Endodermal cell (in vitro differentiated cells): ENCODE data around the gene SLC35G3. TPM values are rescaled to one million over a fixed set of nuclear protein-coding genes. Genes with fewer than 3 reads are reported as not detected.

Experiments used
- DNase-seq: peaks from one replicate; pipeline ENCODE4 v3.0.0-alpha.2; 2017
- H3K27ac ChIP-seq: 2 replicates; pipeline ENCODE4 v1.5.1; 2013; ENCODE audit warnings: mild to moderate bottlenecking, low read depth, low read length, moderate library complexity
- H3K27me3 ChIP-seq: 2 replicates; pipeline ENCODE4 v1.6.1; 2013; ENCODE audit warnings: mild to moderate bottlenecking, low read length, moderate library complexity; ENCODE audit not compliant: insufficient read depth, control insufficient read depth, poor library complexity, severe bottlenecking
- H3K36me3 ChIP-seq: 2 replicates; pipeline ENCODE4 v1.7.0; 2013; ENCODE audit warnings: mild to moderate bottlenecking, low read length, moderate library complexity; ENCODE audit not compliant: control insufficient read depth, insufficient read depth
- H3K4me1 ChIP-seq: one replicate; pipeline ENCODE4 v1.7.0; 2013; ENCODE audit warnings: low read length; ENCODE audit not compliant: control insufficient read depth, insufficient read depth
- H3K4me3 ChIP-seq: 2 replicates; pipeline ENCODE4 v1.5.1; 2013; ENCODE audit warnings: mild to moderate bottlenecking, low read length, moderate library complexity
- H3K9ac ChIP-seq: 2 replicates; pipeline ENCODE4 v1.6.1; 2013; ENCODE audit warnings: mild to moderate bottlenecking, low read length, moderate library complexity; ENCODE audit not compliant: poor library complexity, severe bottlenecking; ENCODE audit errors: extremely low read depth
- H3K9me3 ChIP-seq: 2 replicates; pipeline ENCODE4 v1.6.1; 2013; ENCODE audit warnings: mild to moderate bottlenecking, low read length, moderate library complexity; ENCODE audit not compliant: control insufficient read depth
- H3K27ac Mint-ChIP-seq: 2 replicates; pipeline ENCODE4 v1.8.0; 2020; ENCODE audit warnings: mixed read lengths
- H3K27me3 Mint-ChIP-seq: 2 replicates; pipeline ENCODE4 v1.8.0; 2021; ENCODE audit warnings: mild to moderate bottlenecking, mixed read lengths; ENCODE audit not compliant: insufficient read depth
- H3K36me3 Mint-ChIP-seq: 2 replicates; pipeline ENCODE4 v1.8.0; 2020; ENCODE audit warnings: low read depth, mixed read lengths
- H3K4me1 Mint-ChIP-seq: 2 replicates; pipeline ENCODE4 v1.8.0; 2020; ENCODE audit warnings: mixed read lengths
- H3K4me3 Mint-ChIP-seq: 2 replicates; pipeline ENCODE4 v1.8.0; 2020; ENCODE audit warnings: mild to moderate bottlenecking, moderate library complexity, mixed read lengths
- H3K9me3 Mint-ChIP-seq: 2 replicates; pipeline ENCODE4 v1.8.0; 2020; ENCODE audit warnings: mild to moderate bottlenecking, mixed read lengths
- CTCF ChIP-seq: fragments of 200-600 bp; sonication (generic); conservative IDR thresholded peaks from 2 replicates; pipeline ENCODE4 v1.5.0; 2021; ENCODE audit warnings: antibody characterized with exemption, mild to moderate bottlenecking
- WGBS, 2 experiments: methylation state at CpG; one replicate each; pipeline versions ENCODE4 v1.1.5 to v1.1.7; 2013; ENCODE audit warnings: missing lambda C conversion rate in 2 of 2, mixed read lengths in 1 of 2; ENCODE audit not compliant: insufficient coverage in 1 of 2, insufficient read length in 1 of 2; 5-methylcytosine and 5-hydroxymethylcytosine counted together
- total RNA-seq, 2 donors: library from RNA; stranded (reverse); fragmentation: NEBNext Ultra II Directional in 1 of 2; extraction: Animal tissue kit (Norgen Biotek cat#: 25700) in 1 of 2; gene quantifications; 2 replicates in 1 of 2; 3 replicates in 1 of 2; pipeline ENCODE4 v1.2.1, GENCODE V29; 2021

The SLC35G3 gene
- total RNA-seq, 2 donors from 2014 or later, result not detected

GRCh38 chr17:35146214-35146833 lies 47.9 kb downstream of the SLC35G3 start:
- TF ChIP-seq CTCF, result no peak
- Mint-ChIP-seq H3K4me1 (no peaks in the 10 kb centered on the region), H3K4me3 (no peak overlapping the region), H3K27me3 (no peaks in the 10 kb centered on the region), H3K27ac (no peak overlapping the region), H3K9me3 (no peaks in the 10 kb centered on the region), H3K36me3 (no peaks in the 10 kb centered on the region)
- Histone ChIP-seq H3K9ac (no peak overlapping the region), H3K9me3 (no peaks in the 10 kb centered on the region), H3K4me1 (no peaks in the 10 kb centered on the region), H3K4me3 (no peak overlapping the region), H3K27me3 (no peaks in the 10 kb centered on the region), H3K36me3 (no peaks in the 10 kb centered on the region), H3K27ac (no peak overlapping the region)
- 76 to 93% methylated on average over 2 to 4 of the region's 4 CpGs for WGBS, 2 experiments
- DNase-seq, result no peak

GRCh38 chr17:35144840-35145239 lies 49.4 kb downstream of the SLC35G3 start:
- no peaks in the 10 kb centered on the region for H3K4me1 ChIP-seq
- Mint-ChIP-seq H3K27ac (no peak overlapping the region), H3K27me3 (no peaks in the 10 kb centered on the region), H3K36me3 (no peaks in the 10 kb centered on the region), H3K9me3 (no peaks in the 10 kb centered on the region), H3K4me1 (no peaks in the 10 kb centered on the region), H3K4me3 (no peak overlapping the region)
- H3K27ac ChIP-seq, result no peak overlapping the region
- H3K9me3 ChIP-seq, result no peaks in the 10 kb centered on the region
- H3K9ac ChIP-seq, result no peak overlapping the region
- TF ChIP-seq CTCF, result no peak
- no peaks in the 10 kb centered on the region for H3K36me3 ChIP-seq
- no peaks in the 10 kb centered on the region for H3K27me3 ChIP-seq
- 97% methylated on average over 4 of the region's 4 CpGs; no CpG with 5 or more reads in 1 of the 2 experiments for WGBS, 2 experiments
- H3K4me3 ChIP-seq, result no peak overlapping the region
- no peak for DNase-seq

Other genes starting within 250 kb of the SLC35G3 start
- 1 to 10 TPM in 1 of 2 donors, under 1 TPM in 1; 0.88 to 2.8 TPM for gene CCT6B, start 232.9 kb downstream of the SLC35G3 start, total RNA-seq
- 10 to 100 TPM; 18.5 to 23.3 TPM for gene ZNF830, start 232.9 kb downstream of the SLC35G3 start, total RNA-seq
- gene LIG3, start 213.9 kb downstream of the SLC35G3 start, total RNA-seq, result 100 to 1,000 TPM; 110 to 130 TPM
- gene RFFL, start 130.7 kb downstream of the SLC35G3 start, total RNA-seq, result 10 to 100 TPM; 33.8 to 56.6 TPM
- 10 to 100 TPM; 24.8 to 26.0 TPM for gene RAD51D, start 74.5 kb downstream of the SLC35G3 start, total RNA-seq
- not detected for gene FNDC8, start 72.8 kb downstream of the SLC35G3 start, total RNA-seq
- 10 to 100 TPM; 20.7 to 26.9 TPM for gene NLE1, start 52.1 kb downstream of the SLC35G3 start, total RNA-seq
- gene UNC45B, start 46.6 kb downstream of the SLC35G3 start, total RNA-seq, result not detected
- gene SLFN5, start 48.7 kb upstream of the SLC35G3 start, total RNA-seq, result 10 to 100 TPM; 12.4 TPM
- gene SLFN11, start 179.2 kb upstream of the SLC35G3 start, total RNA-seq, result under 1 TPM; 0.31 to 0.71 TPM
- gene SLFN12, start 238.1 kb upstream of the SLC35G3 start, total RNA-seq, result 1 to 10 TPM; 3.7 to 4.9 TPM